AG09309 (cell line): ENCODE measurements around the gene PARN.

ENCODE experiments used
- DNase-seq: peaks from one replicate; pipeline ENCODE4 v3.0.0-alpha.2; 2010; ENCODE audit warnings: low read depth
- H3K4me3 ChIP-seq: 2 replicates; pipeline ENCODE4 v1.5.1; 2011; ENCODE audit warnings: mild to moderate bottlenecking, low read depth, low read length, moderate library complexity; ENCODE audit not compliant: control insufficient read depth
- CTCF ChIP-seq: IDR thresholded peaks from 2 replicates; pipeline ENCODE4 v1.5.1; 2011; ENCODE audit warnings: mild to moderate bottlenecking, low read depth, low read length, inconsistent platforms; ENCODE audit not compliant: insufficient read depth, control insufficient read depth; ENCODE audit errors: missing control alignments

The PARN gene

GRCh38 chr16:14510939-14511799, 118.9 kb downstream of the PARN start:
- H3K4me3 ChIP-seq = no peak overlapping the region
- TF ChIP-seq CTCF = no peak
- DNase-seq = no peak

GRCh38 chr16:14510581-14510938, 119.5 kb downstream of the PARN start:
- DNase-seq = no peak
- TF ChIP-seq CTCF = no peak
- H3K4me3 ChIP-seq = no peak overlapping the region

- no peak for DNase-seq
- H3K4me3 ChIP-seq = no peak overlapping the region
- no peak for TF ChIP-seq CTCF
These were observed 120.4 kb downstream of the PARN start for GRCh38 chr16:14509675-14510132.

GRCh38 chr16:14509055-14509454, 121.0 kb downstream of the PARN start:
- no peak overlapping the region for H3K4me3 ChIP-seq
- DNase-seq = no peak
- no peak for TF ChIP-seq CTCF

DNA sequence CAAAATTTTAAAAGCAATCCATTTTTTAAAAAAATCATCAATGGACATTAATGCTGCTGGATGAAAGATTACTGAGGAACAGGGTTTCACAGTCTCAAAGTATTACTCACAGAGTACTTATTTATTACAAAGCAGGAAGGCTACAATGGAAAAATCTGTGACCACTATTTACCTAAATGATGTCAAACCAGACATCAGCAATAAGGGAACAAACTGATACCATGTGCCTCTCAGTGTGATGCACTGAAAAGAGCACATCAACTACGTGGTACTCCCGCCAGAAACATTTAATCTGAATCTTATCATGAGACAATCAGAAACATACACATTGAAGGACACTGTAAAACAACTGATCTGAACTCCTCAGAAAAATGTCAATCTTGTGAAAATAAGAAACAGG, 124.2 kb downstream of the PARN start:
- DNase-seq = no peak

More for the DNA sequence above, 124.2 kb downstream of the PARN start:
- H3K4me3 ChIP-seq = no peak overlapping the region
- TF ChIP-seq CTCF = no peak
